GM12892 (cell line): Measurements from ENCODE around the gene CD300LG.

Experiments used
- POLR2A ChIP-seq: IDR thresholded peaks from 2 replicates; pipeline ENCODE4 v1.6.1; 2011; ENCODE audit warnings: low read depth, low read length, control low read depth
- POLR2AphosphoS5 ChIP-seq: IDR thresholded peaks from 2 replicates; pipeline ENCODE4 v1.6.1; 2011; ENCODE audit warnings: low read depth, low read length, control low read depth
- TAF1 ChIP-seq: IDR thresholded peaks from 2 replicates; pipeline ENCODE4 v1.6.1; 2011; ENCODE audit warnings: low read depth, mild to moderate bottlenecking, control low read depth, low read length, borderline replicate concordance

- no peak for TF ChIP-seq POLR2AphosphoS5
- no peak for TF ChIP-seq POLR2A
- TF ChIP-seq TAF1, result no peak
Measured at GRCh38 chr17:43909537-43910231, 62.7 kb downstream of the CD300LG start.
